HCT116 (cell line): ENCODE data around the gene MRPL21.

Experiments
- ELF1 ChIP-seq: IDR thresholded peaks from 2 replicates; pipeline ENCODE4 v1.6.1; 2012; ENCODE audit warnings: low read depth, borderline replicate concordance
- POLR2A ChIP-seq: IDR thresholded peaks from 2 replicates; pipeline ENCODE4 v1.7.0; 2011; ENCODE audit warnings: borderline replicate concordance; ENCODE audit not compliant: insufficient read depth, insufficient read length; ENCODE audit errors: extremely low read depth
- SRF ChIP-seq: IDR thresholded peaks from 2 replicates; pipeline ENCODE4 v1.6.1; 2012; ENCODE audit warnings: low read depth
- YY1 ChIP-seq: IDR thresholded peaks from 2 replicates; pipeline ENCODE4 v1.6.1; 2011; ENCODE audit warnings: low read length, low read depth, moderate library complexity, mild to moderate bottlenecking; ENCODE audit not compliant: insufficient replicate concordance; ENCODE audit errors: extremely low read depth
- TF ChIP-seq, protein P1 (sequence below), 3 experiments: fragments of 200-600 bp in 1 of 3; sonication (generic) in 1 of 3; IDR thresholded peaks in 2 of 3; conservative IDR thresholded peaks in 1 of 3; 2 replicates each; pipeline ENCODE4 v1.5.1; 2012 to 2017; ENCODE audit warnings: low read depth in 2 of 3, low read length in 2 of 3, antibody characterized with exemption in 1 of 3, borderline replicate concordance in 1 of 3, control low read depth in 1 of 3, mild to moderate bottlenecking in 1 of 3, mixed read lengths in 1 of 3, mixed run types in 1 of 3, moderate library complexity in 1 of 3; ENCODE audit not compliant: insufficient read depth in 1 of 3
- TF ChIP-seq, protein P2 (sequence below): IDR thresholded peaks from 2 replicates; pipeline ENCODE4 v1.6.1; 2012; ENCODE audit warnings: low read depth

DNA sequence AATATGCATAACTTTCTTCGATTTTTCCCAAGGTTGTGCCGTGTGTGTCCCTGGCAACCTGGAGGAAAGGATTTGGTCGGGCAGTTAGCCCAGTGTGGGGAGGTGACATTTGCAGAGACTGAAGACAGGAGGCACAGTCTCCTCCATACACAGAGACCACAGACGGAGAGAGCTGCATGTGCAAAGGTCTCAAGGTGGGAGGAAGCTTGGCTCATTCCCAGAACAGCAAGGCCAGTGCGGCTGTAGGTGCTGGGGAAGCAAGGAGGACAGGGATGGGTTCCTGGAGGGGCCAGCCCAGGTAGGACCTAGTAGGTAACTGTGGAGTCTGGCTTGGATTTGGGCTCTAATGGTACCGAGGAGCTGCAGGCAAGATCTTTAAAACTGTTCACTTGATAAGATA is 41.2 kb downstream of the MRPL21 start:
- TF ChIP-seq, protein P1, sequence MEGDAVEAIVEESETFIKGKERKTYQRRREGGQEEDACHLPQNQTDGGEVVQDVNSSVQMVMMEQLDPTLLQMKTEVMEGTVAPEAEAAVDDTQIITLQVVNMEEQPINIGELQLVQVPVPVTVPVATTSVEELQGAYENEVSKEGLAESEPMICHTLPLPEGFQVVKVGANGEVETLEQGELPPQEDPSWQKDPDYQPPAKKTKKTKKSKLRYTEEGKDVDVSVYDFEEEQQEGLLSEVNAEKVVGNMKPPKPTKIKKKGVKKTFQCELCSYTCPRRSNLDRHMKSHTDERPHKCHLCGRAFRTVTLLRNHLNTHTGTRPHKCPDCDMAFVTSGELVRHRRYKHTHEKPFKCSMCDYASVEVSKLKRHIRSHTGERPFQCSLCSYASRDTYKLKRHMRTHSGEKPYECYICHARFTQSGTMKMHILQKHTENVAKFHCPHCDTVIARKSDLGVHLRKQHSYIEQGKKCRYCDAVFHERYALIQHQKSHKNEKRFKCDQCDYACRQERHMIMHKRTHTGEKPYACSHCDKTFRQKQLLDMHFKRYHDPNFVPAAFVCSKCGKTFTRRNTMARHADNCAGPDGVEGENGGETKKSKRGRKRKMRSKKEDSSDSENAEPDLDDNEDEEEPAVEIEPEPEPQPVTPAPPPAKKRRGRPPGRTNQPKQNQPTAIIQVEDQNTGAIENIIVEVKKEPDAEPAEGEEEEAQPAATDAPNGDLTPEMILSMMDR (IDR thresholded peaks at IDR 0.05 in 2 of 3, conservative IDR thresholded peaks at IDR 0.05 in 1 of 3; ENCODE audit: borderline replicate concordance in 1 of 3, insufficient read depth in 1 of 3, low read depth in 2 of 3, low read length in 2 of 3) = no peak
- TF ChIP-seq, protein P2, sequence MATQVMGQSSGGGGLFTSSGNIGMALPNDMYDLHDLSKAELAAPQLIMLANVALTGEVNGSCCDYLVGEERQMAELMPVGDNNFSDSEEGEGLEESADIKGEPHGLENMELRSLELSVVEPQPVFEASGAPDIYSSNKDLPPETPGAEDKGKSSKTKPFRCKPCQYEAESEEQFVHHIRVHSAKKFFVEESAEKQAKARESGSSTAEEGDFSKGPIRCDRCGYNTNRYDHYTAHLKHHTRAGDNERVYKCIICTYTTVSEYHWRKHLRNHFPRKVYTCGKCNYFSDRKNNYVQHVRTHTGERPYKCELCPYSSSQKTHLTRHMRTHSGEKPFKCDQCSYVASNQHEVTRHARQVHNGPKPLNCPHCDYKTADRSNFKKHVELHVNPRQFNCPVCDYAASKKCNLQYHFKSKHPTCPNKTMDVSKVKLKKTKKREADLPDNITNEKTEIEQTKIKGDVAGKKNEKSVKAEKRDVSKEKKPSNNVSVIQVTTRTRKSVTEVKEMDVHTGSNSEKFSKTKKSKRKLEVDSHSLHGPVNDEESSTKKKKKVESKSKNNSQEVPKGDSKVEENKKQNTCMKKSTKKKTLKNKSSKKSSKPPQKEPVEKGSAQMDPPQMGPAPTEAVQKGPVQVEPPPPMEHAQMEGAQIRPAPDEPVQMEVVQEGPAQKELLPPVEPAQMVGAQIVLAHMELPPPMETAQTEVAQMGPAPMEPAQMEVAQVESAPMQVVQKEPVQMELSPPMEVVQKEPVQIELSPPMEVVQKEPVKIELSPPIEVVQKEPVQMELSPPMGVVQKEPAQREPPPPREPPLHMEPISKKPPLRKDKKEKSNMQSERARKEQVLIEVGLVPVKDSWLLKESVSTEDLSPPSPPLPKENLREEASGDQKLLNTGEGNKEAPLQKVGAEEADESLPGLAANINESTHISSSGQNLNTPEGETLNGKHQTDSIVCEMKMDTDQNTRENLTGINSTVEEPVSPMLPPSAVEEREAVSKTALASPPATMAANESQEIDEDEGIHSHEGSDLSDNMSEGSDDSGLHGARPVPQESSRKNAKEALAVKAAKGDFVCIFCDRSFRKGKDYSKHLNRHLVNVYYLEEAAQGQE = no peak
- TF ChIP-seq SRF (no peak), ELF1 (no peak), POLR2A (no peak), YY1 (no peak)
